ENCODE measurements around the gene PGA4.
"Not testable (repeated sequence)": the region's sequence is repeated elsewhere in the genome, so short reads cannot be mapped to it uniquely, and the experiment has no call there.

PGA4 gene

GRCh38 chr11:61222047-61222446, at the start of gene PGA4:
TSS of gene PGA4 (plus strand) at chr11:61222347. CDS start at chr11:61222401, 54 bp downstream.
- DNase-seq: not testable (repeated sequence)

GRCh38 chr11:61172356-61172755, 49.8 kb upstream of the PGA4 start:
- no peak for DNase-seq

- DNase-seq: no peak
Measured at GRCh38 chr11:61172888-61173287, 49.3 kb upstream of the PGA4 start.

GRCh38 chr11:61173456-61173855, 48.7 kb upstream of the PGA4 start:
- DNase-seq: no peak

GRCh38 chr11:61174273-61174672, 47.9 kb upstream of the PGA4 start:
- no peak for DNase-seq

- no peak for DNase-seq
Measured at GRCh38 chr11:61174949-61175348, 47.2 kb upstream of the PGA4 start.

GRCh38 chr11:61176446-61176845, 45.7 kb upstream of the PGA4 start:
- DNase-seq: no peak

GRCh38 chr11:61180205-61180604, 41.9 kb upstream of the PGA4 start:
- not testable (repeated sequence) for DNase-seq

GRCh38 chr11:61181489-61181888, 40.7 kb upstream of the PGA4 start:
- no peak for DNase-seq

- no peak for DNase-seq
Measured at GRCh38 chr11:61183645-61184044, 38.5 kb upstream of the PGA4 start.

- DNase-seq: no peak
Measured at GRCh38 chr11:61186504-61186903, 35.6 kb upstream of the PGA4 start.

GRCh38 chr11:61187505-61188130, 34.5 kb upstream of the PGA4 start:
- DNase-seq: peak; percentile 77

- no peak for DNase-seq
Measured at GRCh38 chr11:61189933-61190332, 32.2 kb upstream of the PGA4 start.

- DNase-seq: peak; percentile 79
Measured at GRCh38 chr11:61193596-61193995, 28.6 kb upstream of the PGA4 start.

GRCh38 chr11:61194169-61194671, 27.9 kb upstream of the PGA4 start:
- no peak for DNase-seq

GRCh38 chr11:61194981-61195695, 27.0 kb upstream of the PGA4 start:
- no peak for DNase-seq

GRCh38 chr11:61195719-61196118, 26.4 kb upstream of the PGA4 start:
- DNase-seq: no peak

- DNase-seq: no peak
Measured at GRCh38 chr11:61198361-61198760, 23.8 kb upstream of the PGA4 start.

GRCh38 chr11:61198948-61199523, 23.1 kb upstream of the PGA4 start:
- DNase-seq: no peak

GRCh38 chr11:61201476-61201875, 20.7 kb upstream of the PGA4 start:
- DNase-seq: no peak

GRCh38 chr11:61202950-61203746, 19.0 kb upstream of the PGA4 start, which contains the start of gene PGA3:
TSS of gene PGA3 (plus strand) at chr11:61203515. CDS start at chr11:61203565, 50 bp downstream.
- not testable (repeated sequence) for DNase-seq

GRCh38 chr11:61203873-61204272, 18.3 kb upstream of the PGA4 start:
- not testable (repeated sequence) for DNase-seq

GRCh38 chr11:61204502-61205059, 17.6 kb upstream of the PGA4 start:
- DNase-seq: not testable (repeated sequence)

Data from NCI-H2171 (cell line).